HG03558 (cell line): ENCODE measurements around the gene BNC1.
"Not testable (repeated sequence)": the region's sequence is repeated elsewhere in the genome, so short reads cannot be mapped to it uniquely, and the experiment has no call there.

Experiments used
- ATAC-seq: cut with Tn5 transposase; IDR thresholded peaks from one replicate; pipeline ENCODE4 v1.9.1; 2021; ENCODE audit warnings: moderate number of reproducible peaks; ENCODE audit not compliant: unreplicated experiment; ENCODE audit errors: extremely low read depth

Gene BNC1

DNA sequence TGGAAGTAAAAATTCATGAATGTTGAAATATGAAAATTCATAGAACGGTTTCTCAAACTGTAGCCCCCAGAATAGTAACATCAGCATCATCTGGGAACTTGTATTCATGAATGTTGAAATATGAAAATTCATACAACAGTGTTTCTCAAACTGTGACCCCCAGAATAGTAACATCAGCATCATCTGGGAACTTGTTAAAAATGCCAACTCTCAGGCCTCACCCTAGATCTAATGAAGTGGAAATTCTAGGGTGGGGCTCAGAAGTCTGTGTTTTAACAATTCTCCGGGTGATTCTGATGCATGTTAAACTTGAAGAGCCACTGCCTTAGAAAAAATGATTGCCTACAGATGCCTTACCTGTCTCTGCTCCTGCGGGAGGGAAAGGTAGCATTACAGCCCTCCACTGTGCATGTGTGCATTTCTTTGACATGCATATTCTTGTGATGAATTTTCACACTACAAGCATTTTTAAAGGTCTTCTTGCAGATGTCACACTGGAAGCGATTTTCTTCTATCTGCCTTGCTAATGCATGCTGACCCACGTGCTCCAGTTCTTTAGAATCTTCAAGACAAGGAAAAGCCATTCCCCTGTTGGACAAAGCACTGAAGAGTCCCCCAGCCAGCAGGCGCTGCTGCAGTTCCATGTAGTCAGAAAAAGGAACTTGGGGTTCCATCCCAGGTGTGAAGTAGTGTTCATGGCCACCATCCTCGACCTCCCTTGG, 21.7 kb downstream of the BNC1 start:
- no peak for ATAC-seq

DNA sequence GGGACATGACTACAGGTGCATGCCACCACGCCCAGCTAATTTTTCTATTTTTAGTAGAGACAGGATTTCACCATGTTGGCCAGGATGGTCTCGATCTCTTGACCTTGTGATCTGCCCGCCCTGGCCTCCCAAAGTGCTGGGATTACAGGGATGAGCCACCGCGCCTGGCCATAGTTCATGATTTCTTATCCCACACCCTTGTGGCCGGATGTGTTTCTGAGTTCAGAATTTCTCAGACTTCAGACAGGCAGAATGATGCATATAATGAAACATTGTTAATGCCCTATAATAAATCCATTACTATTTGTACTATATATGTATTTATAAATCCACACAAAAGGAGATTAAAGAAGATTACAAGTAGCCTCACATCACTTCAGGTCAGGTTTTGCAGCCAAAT, 22.3 kb downstream of the BNC1 start:
- not testable (repeated sequence) for ATAC-seq

DNA sequence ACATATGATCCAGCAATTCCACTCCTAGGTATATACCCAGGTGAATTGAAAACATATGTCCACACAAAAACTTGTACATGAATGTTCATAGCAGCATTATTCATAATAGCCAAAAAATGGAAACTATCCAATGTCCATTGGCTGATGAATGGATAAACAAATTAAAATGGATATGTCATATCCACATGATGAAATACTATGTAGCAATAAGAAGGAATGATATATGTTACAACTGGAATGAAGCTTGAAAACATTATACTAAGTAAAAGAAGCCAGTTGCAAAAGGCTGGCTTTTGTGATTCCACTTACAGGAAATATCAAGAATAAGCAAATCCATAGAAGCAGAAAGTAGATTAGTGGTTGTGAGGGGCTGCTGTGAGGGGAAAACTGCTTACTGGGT, 33.7 kb downstream of the BNC1 start:
- no peak for ATAC-seq

DNA sequence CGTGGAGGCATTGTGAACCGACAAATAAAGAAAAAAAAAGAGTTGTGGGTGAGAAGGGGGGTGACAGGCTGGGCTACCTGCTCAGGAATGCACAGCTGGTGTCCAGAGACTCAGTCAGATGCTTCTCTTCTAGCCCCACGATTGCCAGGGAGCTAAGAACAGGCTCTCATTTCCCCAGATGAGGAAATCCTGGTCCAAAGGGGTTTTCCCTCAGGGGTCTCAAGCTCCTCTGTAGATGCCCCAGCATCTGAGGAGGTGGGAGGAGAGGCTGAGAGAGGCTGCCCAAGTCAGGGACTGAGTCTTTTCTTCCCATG, 35.5 kb downstream of the BNC1 start:
- ATAC-seq, result no peak

DNA sequence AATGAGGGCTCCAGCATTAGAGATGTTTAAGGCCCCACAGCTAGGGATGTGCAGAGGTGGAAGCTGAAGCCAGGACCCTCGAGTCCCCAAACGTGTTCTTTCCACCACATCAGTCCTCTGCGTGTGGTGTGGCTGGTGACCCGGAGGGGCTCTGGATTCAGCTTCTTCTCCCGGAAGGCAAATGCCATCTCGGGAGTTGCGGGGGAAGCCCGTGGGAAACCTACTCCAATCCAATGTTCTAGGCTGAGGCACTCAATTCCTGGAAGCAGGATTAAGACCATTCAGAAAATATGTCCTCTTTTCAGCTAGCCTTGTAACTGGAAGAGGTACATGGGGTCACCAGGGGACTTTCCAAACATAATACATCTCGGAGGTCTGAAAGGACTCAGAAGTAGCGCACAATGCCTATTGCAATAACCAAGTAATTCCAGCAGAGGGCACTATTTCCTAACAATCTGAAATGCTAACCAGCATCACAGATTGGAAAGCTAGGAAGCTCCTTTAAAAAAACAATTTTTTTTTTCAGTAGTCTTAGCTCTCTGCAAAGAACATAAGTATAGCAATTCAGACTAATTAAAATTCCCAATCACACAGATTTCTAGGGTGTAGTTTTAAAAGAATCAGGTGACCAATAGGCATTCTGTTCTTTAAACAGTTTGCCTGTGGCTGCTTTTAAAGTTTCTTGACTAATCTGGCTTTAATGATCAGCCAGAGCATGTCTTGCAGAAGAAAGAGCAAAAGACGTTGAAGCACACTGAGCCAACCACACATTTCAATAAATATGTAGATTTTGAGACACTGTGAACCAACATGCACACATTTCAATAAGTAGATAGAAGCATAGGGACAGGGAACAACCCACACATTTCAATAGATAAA, 36.1 kb downstream of the BNC1 start:
- ATAC-seq, result no peak

DNA sequence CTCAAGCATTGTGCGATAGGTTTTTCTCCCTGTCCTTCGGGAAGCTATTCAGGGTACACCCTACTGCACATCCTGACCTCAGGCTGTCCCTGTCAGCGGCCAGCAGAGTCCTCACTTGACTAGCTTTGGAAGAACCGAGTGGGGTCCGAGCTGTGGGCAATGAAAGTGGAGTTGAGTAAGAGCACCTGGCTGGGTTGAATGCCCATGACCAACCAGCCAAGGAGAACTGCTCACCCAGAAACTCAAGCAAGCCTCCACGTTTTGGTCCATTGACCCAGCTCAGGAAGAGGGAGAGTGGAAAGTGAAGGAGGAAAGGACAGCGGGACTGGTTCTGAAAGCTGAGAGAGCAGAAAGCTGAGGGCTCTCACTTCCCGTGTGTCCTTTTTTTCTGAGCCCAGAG, 40.8 kb downstream of the BNC1 start:
- ATAC-seq, result no peak

DNA sequence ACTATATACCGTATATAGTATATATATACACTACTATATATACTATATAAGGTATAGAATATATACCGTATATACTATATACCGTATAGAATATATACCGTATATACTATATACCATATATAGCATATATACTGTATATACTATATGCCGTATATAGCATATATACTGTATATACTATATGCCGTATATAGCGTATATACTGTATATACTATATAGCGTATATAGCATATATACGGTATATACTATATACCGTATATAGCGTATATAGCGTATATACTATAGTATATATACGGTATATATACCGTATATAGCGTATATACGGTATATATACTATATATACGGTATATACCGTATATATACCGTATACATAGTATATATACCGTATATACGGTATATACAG, 54.2 kb downstream of the BNC1 start:
- no peak for ATAC-seq

DNA sequence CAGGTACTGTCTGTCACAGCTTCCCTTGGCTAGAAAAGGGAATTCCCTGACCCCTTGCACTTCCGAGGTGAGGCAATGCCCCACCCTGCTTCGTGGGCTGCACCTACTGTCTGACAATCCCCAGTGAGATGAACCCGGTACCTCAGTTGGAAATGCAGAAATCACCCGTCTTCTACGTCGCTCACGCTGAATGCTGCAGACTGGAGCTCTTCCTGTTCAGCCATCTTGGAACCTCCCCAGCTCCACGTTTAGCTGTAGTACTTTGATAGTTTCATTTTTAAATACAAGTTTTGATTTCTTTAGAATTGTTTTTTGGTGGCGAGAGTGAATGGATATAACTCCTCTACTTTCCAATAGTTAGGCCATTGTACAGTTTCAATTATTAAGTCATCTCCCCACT, 59.0 kb downstream of the BNC1 start:
- ATAC-seq, result no peak

DNA sequence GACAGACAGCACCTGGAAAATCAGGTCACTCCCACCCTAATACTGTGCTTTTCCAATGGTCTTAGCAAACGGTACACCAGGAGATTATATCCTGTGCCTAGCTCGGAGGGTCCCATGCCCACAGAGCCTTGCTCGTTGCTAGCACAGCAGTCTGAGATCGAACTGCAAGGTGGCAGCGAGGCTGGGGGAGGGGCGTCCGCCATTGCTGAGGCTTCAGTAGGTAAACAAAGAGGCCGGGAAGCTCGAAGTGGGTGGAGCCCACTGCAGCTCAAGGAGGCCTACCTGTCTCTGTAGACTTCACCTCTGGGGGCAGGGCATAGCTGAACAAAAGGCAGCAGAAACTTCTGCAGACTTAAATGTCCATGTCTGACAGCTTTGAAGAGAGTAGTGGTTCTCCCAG, 62.7 kb downstream of the BNC1 start:
- ATAC-seq, result not testable (repeated sequence)

DNA sequence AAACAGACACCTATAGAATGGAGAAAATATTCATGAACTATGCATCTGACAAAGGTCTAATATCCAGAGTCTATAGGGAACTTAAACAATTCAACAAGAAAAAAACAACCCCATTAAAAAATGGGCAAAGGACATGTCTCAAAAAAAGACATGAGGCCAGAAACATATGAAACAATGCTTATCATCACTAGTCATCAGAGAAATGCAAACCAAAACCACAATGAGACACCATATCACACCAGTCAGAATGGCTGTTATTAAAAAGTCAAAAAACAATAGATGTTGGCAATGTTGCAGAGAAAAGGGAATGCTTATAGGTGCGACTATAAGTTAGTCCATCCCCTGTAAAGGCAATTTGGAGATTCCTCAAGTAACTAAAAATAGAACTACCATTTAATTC, 65.4 kb downstream of the BNC1 start:
- ATAC-seq, result no peak

DNA sequence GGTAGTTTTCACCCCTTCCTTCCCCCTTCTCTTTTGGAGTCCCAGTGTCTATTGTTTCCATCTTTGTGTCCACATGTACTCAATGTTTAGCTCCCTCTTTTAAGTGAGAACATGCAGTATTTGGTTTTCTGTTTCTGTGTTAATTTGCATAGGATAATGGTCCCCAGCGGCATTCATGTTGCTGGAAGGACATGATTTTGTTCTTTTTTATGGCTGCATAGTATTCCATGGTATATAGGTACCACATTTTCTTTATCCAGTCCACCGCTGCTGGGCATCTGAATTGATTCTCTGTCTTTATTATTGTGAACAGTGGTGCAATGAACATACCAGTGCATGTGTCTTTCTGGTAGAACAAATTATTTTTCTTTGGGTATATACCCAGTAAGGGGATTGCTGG, 69.2 kb downstream of the BNC1 start:
- no peak for ATAC-seq

DNA sequence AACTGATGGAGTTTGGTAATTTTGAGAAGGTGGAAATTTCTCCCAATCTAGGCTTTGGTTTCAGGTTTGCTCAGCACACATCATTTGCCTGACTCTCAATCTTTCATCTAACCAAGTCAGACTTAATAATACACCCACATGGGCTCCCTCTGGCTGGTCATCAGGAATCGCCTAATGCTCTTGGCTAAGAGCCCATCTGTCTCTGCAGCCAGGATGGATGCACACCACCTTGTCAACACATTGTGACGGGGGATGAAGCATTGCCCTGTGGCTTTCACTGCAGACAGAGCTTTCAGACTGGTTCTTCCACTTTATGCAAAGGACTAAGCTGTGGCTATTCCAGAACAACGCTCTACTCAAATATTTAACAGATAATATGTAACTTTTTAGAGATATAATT, 73.8 kb downstream of the BNC1 start:
- ATAC-seq, result no peak

DNA sequence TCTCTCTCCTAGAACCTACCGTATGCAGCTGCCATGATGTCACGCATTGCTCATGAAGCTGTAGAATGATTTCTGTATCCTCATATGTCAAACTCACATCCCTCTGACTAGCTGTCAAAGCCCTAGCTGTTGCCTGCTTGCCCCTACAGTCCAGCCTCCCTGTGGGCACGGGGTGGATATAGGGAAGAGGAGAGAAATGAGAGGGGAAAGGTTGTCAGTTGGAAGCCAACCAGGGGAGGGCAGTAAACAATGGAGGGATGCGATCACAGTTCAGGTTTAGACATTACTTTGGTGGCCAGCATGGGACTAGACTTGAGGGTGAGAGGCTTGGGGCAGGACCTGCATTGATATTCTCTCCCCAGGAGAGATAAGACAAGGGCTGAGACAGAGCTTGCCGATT, 75.1 kb downstream of the BNC1 start:
- no peak for ATAC-seq

DNA sequence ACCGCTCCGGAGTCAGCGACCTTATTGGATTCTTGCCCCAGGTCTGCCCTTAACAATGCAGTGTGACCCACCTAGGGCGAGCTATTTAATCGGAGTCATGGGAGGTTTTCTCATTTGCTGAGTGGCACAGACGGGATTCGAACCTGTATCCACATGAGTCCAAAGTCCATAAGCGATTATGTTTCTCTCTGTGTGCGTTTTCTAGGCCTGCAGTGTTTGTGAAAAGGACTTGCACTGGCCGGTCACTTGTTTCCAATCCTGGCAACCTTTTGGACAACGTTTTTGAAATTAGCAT, 76.2 kb downstream of the BNC1 start:
- ATAC-seq, result no peak

DNA sequence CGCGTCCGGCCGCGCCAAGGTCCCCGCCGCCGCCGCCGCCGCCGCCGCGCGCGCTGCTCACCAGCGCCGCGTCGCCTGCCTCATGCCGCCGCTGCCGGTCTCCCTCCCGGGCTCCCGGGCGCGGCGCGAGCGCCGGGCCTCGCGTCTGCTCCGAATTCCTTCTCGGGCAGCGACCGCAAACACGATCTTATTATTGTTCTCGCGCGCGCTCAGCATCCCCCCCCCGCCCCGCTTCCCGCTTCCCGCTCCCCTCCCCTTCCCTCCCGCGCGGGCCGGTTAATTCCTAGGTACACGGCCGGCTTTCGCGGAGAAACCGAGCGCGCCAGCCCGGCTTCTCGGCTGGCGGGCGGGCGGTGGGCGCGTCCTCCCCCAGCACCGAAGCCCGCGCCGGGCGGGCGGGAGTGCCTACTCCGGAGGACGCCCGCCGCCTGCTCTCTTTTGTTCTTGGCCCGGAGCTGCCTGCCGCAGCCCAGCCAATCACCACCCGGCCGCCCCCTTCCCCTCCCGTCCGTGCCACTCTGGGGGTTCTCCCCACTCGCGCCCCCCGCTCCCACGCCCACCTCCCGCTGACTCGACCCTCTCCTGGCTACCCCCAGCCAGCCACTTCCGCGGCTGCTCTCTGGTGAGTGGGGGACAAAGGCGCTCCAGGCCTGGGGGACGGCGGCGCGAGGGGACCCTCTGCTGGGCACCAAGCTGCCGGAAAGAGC, 76.7 kb downstream of the BNC1 start, which contains the start of gene HDGFL3:
HDGFL3 (minus strand) TSS at position 164 of the 707 bp plus-strand sequence. CDS start 409 bp downstream, outside the sequence.
- ATAC-seq, result no peak

DNA sequence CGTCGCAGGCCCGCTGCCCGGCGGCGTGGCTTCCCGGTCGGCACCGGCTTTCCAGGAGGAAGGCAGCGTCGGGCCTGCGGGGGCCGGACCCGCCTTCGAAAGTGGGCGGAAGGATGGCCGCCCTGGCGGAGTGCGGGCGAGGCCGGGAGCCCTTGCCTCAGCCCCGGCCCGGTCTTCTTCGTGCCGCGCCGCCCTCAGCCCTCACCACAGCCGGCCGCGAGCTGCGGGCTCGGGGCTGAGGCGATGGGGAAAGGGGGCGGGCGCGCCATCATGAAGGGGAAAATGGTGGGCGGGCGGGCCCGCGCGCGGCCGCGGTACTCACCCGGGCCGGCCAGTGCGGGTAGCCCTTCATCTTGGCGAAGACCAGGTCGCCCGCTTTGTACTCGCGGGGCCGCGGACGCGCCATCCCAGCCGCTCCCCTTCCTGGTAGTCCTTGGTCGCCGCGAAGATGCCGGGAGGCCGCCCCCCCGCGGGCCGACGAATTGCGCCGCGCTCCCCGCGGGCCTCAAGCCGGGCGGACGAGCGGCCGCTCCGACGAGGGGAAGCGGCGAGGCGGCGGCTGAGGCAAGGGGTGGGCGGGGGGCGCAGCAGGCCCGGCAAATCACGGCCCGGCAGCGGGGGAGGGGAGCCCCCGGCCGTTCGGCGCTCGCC, 77.3 kb downstream of the BNC1 start:
- no peak for ATAC-seq

DNA sequence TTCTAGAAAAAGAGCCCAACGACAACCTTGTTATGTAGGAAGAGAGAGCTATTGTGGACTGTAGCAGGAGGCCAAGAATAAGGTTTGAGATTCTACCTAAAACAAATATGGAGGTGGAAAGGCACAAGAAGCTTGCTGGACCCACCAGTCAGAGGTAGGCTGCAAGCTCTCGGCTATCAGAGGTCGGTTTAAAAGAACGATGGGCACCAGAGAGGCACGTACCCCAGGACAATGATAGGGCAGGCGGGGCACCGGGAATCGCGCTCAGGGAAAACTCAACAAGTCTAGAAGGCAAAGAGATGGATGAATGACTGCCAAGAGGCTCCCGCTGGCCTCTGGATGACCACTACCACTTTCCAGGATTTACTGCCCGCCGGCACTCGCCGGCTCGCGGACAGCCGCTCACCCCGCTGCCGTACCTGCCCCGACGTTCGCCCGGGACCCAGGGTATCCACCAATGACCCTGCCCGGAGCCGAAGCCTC, 77.9 kb downstream of the BNC1 start:
- ATAC-seq, result no peak
